ENCODE measurements around the gene PMEL. TPM values are rescaled to one million over a fixed set of nuclear protein-coding genes. Genes with fewer than 3 reads are reported as not detected.
A peak's percentile ranks its signal among the peaks of the same experiment; 100 is the strongest.

The PMEL gene
- total RNA-seq, 1 experiment from 2014 or later, result 5.8 TPM

- H3K9me3 ChIP-seq (ENCODE audit: control insufficient read depth in 1 of 2, insufficient read depth in 1 of 2, low read depth in 1 of 2, low read length in 2 of 2), result no peaks in the 10 kb centered on the region
- TSS peak; percentile 78 for BruUV-seq (replicated peaks)
- ATAC-seq, result peak; percentile 97
- intact Hi-C loops (cut with micrococcal nuclease), result no loop called here
- peak within 1 kb of the TSS; percentile 84 to 98 for H3K4me3 ChIP-seq (replicated peaks in 1 of 2; ENCODE audit: low read depth in 1 of 2, low read length in 2 of 2)
- peaks cover 11 to 22% of the 10 kb centered on the region in 2 experiments for H3K4me1 ChIP-seq (ENCODE audit: control insufficient read depth in 1 of 2, insufficient read depth in 2 of 2, low read length in 2 of 2)
- ChIA-PET RAD21 (ENCODE audit: low non-redundant PET in 1 of 2, low total read pairs in 2 of 2, uncharacterized antibody in 2 of 2, unreplicated experiment in 2 of 2) (no interaction called here), CTCF (no interaction called here), POLR2A (interaction anchor here (0.6 kb wide), 1 partner anchor 21 kb away, joined by 7 read pairs; no protein-coding TSS in a partner anchor)
- DNase-seq (ENCODE audit: low read depth, low spot score), result peak; percentile 61
- peak within 1 kb of the TSS; percentile 68 for H3K27ac ChIP-seq (ENCODE audit: low read depth, low read length)
- H3K36me3 ChIP-seq (ENCODE audit: control insufficient read depth in 1 of 2, insufficient read depth in 2 of 2, low read length in 2 of 2), result peaks cover 18 to 30% of the 10 kb centered on the region in 2 experiments; a peak in 3 of 4 replicates
- peak within 1 kb of the TSS; percentile 79 for H3K4me2 ChIP-seq (ENCODE audit: low read length)
- H2AFZ ChIP-seq (ENCODE audit: low read depth, low read length, poor library complexity, severe bottlenecking), result peak within 1 kb of the TSS; percentile 75
- TF ChIP-seq POLR2A (IDR thresholded peaks at IDR 0.05; ENCODE audit: borderline replicate concordance, extremely low read depth, insufficient read depth, insufficient read length) (no peak), JUND (IDR thresholded peaks at IDR 0.05) (no peak), REST (IDR thresholded peaks at IDR 0.05; ENCODE audit: low read depth) (no peak), SIN3A (IDR thresholded peaks at IDR 0.05; ENCODE audit: low read depth) (no peak), POLR2AphosphoS5 (IDR thresholded peaks at IDR 0.05; ENCODE audit: low read depth, low read length) (peak; percentile 71), ZNF274 (IDR thresholded peaks at IDR 0.05; ENCODE audit: low read depth, low read length) (no peak), MAX (IDR thresholded peaks at IDR 0.05) (no peak; the same call in 1 of the 2 replicates), TCF7L2 (IDR thresholded peaks at IDR 0.05; ENCODE audit: borderline replicate concordance, extremely low read depth, insufficient read depth, insufficient read length) (peak; percentile 50), ZBTB33 (IDR thresholded peaks at IDR 0.05; ENCODE audit: extremely low read depth, insufficient replicate concordance, low read length) (no peak), YY1 (IDR thresholded peaks at IDR 0.05; ENCODE audit: extremely low read depth, insufficient replicate concordance, low read depth, low read length) (no peak), ATF3 (IDR thresholded peaks at IDR 0.05) (no peak), SP1 (IDR thresholded peaks at IDR 0.05; ENCODE audit: low read depth) (peak; percentile 41), SRF (IDR thresholded peaks at IDR 0.05; ENCODE audit: low read depth) (no peak)
- no peaks in the 10 kb centered on the region for H4K20me1 ChIP-seq (ENCODE audit: insufficient read depth)
- no peaks in the 10 kb centered on the region for H3K27me3 ChIP-seq (ENCODE audit: insufficient read depth, low read length)
- peaks cover 29% of the 10 kb centered on the region for H3K79me2 ChIP-seq (ENCODE audit: insufficient read depth, low read length)
- H3K9ac ChIP-seq (ENCODE audit: low read length), result peak within 1 kb of the TSS; percentile 98
- no peaks in the 10 kb centered on the region for H3K9me2 ChIP-seq (ENCODE audit: insufficient read depth)
Observed at GRCh38 chr12:55966408-55967281, 803 bp upstream of the PMEL start, which contains the start of gene CDK2. Gene CDK2 (plus strand): TSS chr12:55966830. CDS start chr12:55967009, 179 bp downstream.
